ENCODE measurements around the gene SH3TC1. TPM values are rescaled to one million over a fixed set of nuclear protein-coding genes. Genes with fewer than 3 reads are reported as not detected.

SH3TC1 gene
- total RNA-seq, 1 donor from 2014 or later: 5.4 TPM

DNA sequence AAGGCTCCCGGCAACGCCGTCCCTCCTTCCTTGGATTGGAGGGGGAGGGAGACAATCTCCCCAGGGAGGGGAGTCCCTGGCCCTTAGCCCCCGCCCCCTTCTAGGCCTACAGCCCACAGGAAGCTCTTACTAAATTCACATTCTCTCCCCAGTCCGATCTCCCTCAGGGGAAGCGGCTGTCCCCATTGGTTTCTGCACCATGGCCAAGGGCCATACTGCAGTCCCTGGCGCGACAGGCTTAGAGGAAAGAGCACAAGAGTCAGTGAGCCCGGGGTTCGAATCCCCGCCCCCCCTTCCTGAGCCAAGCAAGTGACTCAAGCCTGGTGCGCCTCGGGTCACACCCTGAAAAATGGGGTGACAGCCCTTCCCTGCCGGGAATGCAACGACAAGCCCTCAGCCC lies 41.6 kb upstream of the SH3TC1 start:
- H3K9me3 Mint-ChIP-seq: no peaks in the 10 kb centered on the region
- peaks cover 15% of the 10 kb centered on the region for H3K4me1 Mint-ChIP-seq (ENCODE audit: unreplicated experiment)
- no peaks in the 10 kb centered on the region for H3K36me3 Mint-ChIP-seq
- TF ChIP-seq CTCF (conservative IDR thresholded peaks at IDR 0.05): no peak
- H3K4me3 Mint-ChIP-seq: peak overlapping the region; percentile 28
- peaks cover 61% of the 10 kb centered on the region for H3K27me3 Mint-ChIP-seq
- no peak for DNase-seq (ENCODE audit: extremely low spot score, unreplicated experiment)
- H3K27ac Mint-ChIP-seq: no peak overlapping the region

GRCh38 chr4:8157944-8158709 lies 41.0 kb upstream of the SH3TC1 start:
- Mint-ChIP-seq H3K9me3 (no peaks in the 10 kb centered on the region), H3K4me3 (peak overlapping the region; percentile 58), H3K27me3 (peaks cover 55% of the 10 kb centered on the region), H3K4me1 (ENCODE audit: unreplicated experiment) (peaks cover 15% of the 10 kb centered on the region), H3K27ac (no peak overlapping the region), H3K36me3 (no peaks in the 10 kb centered on the region)
- no peak for DNase-seq (ENCODE audit: extremely low spot score, unreplicated experiment)
- no peak for TF ChIP-seq CTCF (conservative IDR thresholded peaks at IDR 0.05)

- TF ChIP-seq CTCF (conservative IDR thresholded peaks at IDR 0.05): no peak
These were observed 40.2 kb upstream of the SH3TC1 start, which contains the start of gene ABLIM2 for GRCh38 chr4:8158710-8159536. ABLIM2 (minus strand) TSS chr4:8158813; CDS start chr4:8158689, 124 bp downstream.

DNA sequence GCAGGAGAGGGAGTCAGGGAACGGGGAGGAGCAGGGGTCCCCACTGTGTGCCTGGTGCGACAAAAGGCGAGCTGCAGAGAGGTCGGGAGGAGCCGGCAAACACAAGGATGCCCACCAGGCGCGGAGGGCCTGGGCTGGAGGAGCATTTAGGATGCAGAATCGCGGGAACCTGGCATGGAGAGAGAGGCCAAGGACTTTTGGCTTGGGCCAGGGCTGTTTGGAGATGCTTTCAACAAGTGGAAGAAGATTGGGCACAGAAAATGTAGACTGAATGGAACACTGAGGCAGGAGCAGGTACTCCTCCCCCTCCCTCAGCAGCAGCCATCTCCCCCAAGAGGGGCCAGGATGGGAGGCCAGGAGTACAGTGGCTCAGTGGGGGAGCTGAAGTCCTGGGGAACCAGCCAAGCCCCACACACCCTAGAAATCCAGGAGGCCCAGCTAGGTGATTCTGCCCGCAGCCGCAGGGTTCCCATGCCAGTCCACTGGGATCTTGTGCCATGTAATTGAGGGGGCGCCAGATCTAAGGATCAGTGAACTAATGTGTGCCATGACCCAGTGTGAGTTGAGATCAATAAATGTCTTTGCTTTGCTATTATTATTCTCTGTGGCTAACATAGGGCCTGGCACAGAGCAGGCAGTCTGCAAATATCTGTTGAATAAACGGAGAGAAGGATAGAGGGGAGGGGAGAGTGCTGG lies 39.4 kb upstream of the SH3TC1 start:
- no peaks in the 10 kb centered on the region for H3K9me3 Mint-ChIP-seq
- peak; percentile 18 for TF ChIP-seq CTCF (conservative IDR thresholded peaks at IDR 0.05)
- peaks cover 15% of the 10 kb centered on the region for H3K4me1 Mint-ChIP-seq (ENCODE audit: unreplicated experiment)
- peaks cover 45% of the 10 kb centered on the region for H3K27me3 Mint-ChIP-seq
- H3K4me3 Mint-ChIP-seq: peak overlapping the region; percentile 81
- no peaks in the 10 kb centered on the region for H3K36me3 Mint-ChIP-seq
- no peak overlapping the region for H3K27ac Mint-ChIP-seq
- DNase-seq (ENCODE audit: extremely low spot score, unreplicated experiment): no peak

More at GRCh38 chr4:8158710-8159536, 40.2 kb upstream of the SH3TC1 start, which contains the start of gene ABLIM2:
- Mint-ChIP-seq H3K27ac (peak within 1 kb of the TSS; percentile 92), H3K9me3 (no peaks in the 10 kb centered on the region), H3K36me3 (no peaks in the 10 kb centered on the region), H3K4me3 (peak within 1 kb of the TSS; percentile 97), H3K4me1 (ENCODE audit: unreplicated experiment) (peaks cover 15% of the 10 kb centered on the region), H3K27me3 (peaks cover 50% of the 10 kb centered on the region)
- peak; percentile 100 for DNase-seq (ENCODE audit: extremely low spot score, unreplicated experiment)

DNA sequence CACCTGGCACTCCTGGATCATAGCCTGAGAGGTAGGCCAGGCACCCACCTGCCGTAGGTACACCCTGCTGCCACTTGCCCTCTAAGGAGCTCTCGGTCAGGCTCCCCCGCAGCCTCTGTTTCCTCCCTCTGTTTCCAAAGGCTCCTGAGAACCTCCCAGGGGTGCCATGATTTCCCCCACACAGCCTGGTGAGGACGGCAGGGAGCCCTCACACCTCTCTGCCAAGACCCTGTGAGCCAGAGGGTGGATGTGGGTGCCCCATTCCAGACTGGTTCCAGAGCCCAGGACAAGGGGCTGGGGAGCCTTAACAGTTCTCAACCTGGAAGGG lies 38.9 kb upstream of the SH3TC1 start:
- no peak for DNase-seq (ENCODE audit: extremely low spot score, unreplicated experiment)
- peaks cover 15% of the 10 kb centered on the region for H3K4me1 Mint-ChIP-seq (ENCODE audit: unreplicated experiment)
- H3K27me3 Mint-ChIP-seq: peaks cover 44% of the 10 kb centered on the region
- no peaks in the 10 kb centered on the region for H3K36me3 Mint-ChIP-seq
- no peaks in the 10 kb centered on the region for H3K9me3 Mint-ChIP-seq
- TF ChIP-seq CTCF (conservative IDR thresholded peaks at IDR 0.05): no peak
- H3K27ac Mint-ChIP-seq: no peak overlapping the region
- H3K4me3 Mint-ChIP-seq: peak overlapping the region; percentile 81
